CD1c-positive myeloid dendritic cell (primary cell): ENCODE data around the gene SMAD3.

Experiments used
- DNase-seq: peaks from one replicate; pipeline ENCODE4 v3.0.0-alpha.2; 2016; ENCODE audit errors: extremely low spot score

Gene SMAD3

DNA sequence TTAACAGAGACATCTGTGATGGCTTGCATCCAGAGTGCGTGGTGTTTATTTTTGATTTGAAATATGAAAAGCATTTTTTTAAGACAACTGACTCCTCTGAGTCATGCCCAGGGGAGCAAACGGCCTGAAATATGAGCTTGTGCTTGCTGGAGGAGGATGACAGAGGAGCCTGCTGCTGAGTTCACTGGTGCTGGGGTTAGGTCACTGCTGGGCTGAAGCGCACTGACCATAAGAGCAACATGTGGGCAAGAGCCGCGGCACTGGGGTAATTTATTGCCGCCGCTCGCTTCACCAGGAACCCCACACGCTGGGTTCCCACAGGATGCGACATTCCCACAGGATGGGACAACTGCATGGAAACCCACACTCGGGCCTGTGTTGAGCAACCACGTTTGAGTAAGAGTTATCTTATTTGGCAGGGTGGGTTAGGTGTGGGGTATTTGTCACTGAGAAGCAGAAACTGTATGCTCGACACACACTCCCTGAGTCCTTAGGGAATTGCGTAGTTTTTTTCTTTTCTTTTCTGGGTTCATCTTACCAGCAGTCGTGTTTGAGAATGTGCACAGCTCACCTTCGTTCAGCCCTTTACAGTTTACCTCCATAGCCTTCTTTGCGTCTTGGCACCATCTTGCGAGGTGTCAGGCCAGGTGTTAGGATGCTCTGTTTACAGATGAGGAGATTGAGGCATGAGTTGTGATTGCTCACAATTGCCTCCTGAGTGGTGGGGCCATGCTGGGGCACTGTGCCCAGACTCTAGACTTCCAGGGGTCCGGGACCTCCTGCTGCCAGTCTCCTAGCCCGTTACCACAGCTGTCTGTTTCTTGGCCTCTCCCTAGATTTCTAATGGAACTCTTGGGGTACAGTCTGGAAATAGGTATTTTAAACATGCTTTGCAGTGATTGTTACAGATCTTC lies 60.4 kb downstream of the SMAD3 start:
- no peak for DNase-seq

- no peak for DNase-seq
Observed at GRCh38 chr15:67126551-67127330, 61.3 kb downstream of the SMAD3 start.

GRCh38 chr15:67127331-67127664 lies 61.9 kb downstream of the SMAD3 start:
- no peak for DNase-seq

DNA sequence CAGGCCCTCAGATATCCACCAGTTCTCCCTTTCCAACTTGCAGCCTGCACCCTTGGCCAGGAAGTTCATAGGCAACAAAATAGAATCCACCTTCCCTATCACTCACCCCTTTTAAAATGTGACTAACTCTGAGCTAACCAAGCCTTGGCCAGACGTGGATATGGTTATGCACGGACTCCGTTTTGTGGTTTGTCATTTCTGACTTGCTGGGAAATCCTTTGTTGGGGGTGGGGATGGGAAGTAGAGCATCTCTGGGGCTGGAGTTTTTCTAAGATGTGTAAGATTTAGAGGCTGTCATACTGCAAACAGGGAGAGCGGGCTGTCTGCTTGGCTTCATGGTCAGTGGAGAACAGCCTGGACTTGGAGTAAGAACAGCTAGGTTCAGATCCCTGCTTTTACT lies 62.6 kb downstream of the SMAD3 start:
- DNase-seq = peak; percentile 53

GRCh38 chr15:67130166-67130565 lies 64.8 kb downstream of the SMAD3 start:
- DNase-seq = no peak

GRCh38 chr15:67130673-67131601 lies 65.5 kb downstream of the SMAD3 start:
- DNase-seq = no peak

DNA sequence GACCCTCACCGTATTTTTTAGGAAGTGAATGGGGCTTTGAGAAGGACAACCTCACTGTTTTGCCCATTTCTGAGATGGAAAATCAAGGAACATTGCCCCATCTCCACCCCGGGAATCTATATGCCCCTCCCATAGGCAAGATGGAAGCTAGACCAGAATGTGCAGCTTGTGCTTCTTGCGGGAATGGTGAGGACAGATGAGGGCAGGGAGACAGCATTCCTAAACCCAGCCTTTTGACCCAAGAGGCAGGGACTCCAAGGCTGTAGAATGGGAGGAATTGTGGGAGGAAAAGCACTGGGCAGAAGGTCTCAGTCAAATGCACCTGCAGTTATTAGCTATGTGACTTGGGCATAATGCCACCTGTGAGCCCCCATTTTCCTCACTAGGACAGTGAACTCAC lies 66.9 kb downstream of the SMAD3 start:
- no peak for DNase-seq

DNA sequence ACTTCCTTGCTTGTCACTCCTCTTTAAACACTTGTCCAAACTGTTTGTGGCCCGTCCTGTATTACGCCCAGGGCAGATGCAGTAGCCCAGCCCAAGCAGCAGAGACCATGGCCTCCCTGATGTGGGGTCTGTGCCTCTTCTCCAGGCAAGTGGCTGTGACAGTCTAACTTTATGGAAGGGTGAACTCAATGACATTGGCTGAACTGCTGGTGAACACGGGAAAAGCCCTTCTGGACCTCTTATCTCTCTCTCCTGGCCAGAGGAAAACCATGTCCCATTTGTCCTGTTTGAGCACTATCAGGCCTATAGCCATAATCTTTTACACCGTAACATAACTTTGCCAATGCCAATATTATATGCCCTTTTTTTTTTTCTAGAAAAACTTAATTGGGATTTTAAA lies 67.6 kb downstream of the SMAD3 start:
- DNase-seq = no peak

GRCh38 chr15:67133738-67134066 lies 68.3 kb downstream of the SMAD3 start:
- no peak for DNase-seq

DNA sequence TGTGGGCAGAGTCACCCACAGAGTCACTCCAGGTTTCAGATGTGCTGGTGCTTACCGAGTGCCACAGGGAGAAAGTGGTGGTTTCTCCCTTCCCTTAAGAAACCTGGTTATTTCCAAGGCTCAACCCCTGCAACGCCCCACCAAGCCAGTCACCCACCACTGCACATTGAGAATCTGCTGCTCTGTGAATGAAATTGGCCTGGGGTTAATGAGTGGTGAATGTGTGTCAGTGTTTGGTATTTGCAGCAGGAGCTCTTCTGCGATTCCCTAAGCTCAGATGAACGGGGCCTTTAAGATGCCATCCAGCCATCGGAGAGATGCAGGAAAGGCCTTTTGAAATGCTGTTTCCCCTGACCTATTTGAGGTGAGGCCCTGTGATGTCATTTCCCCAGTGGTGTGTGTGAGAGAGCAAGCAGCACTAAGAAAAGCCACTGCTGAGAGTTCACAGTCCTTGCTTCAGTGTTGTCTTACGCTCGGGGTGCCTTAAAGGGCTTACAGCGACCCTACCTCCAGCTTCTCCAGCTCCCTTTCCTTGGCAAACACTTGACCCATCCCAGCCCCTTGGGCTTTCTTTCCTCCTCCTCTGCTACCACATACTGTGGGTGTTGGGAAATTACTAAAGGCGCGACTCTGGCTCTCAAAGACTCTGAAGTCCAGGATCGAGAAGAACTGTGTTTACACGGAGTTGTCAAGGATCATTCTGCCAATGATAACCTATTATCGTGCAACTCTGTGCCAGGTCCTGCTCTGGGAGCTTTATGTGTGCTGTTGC lies 68.9 kb downstream of the SMAD3 start:
- peak; percentile 35 for DNase-seq

- no peak for DNase-seq
Observed at GRCh38 chr15:67134871-67135492, 69.6 kb downstream of the SMAD3 start.

DNA sequence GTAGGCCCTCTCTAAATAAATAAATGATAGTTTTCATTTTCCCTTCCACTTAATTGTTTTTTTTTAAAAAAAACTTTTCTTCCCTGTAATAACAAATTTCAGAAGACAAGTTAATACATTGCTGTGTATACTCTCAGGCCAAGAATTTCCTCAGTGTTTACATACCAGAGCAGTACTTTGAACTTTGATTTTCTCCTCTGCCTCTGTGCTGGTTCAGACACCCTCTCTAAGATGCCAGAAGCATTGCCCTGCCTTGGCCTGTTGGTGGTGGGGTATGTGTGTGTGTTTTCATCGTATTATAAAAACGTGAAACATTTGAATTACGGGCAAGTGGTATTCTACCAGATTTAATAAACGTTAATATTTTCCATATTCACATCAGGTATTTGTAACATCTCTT lies 70.1 kb downstream of the SMAD3 start:
- no peak for DNase-seq

- no peak for DNase-seq
Observed at GRCh38 chr15:67136802-67137201, 71.4 kb downstream of the SMAD3 start.

- no peak for DNase-seq
Observed at GRCh38 chr15:67137319-67137718, 71.9 kb downstream of the SMAD3 start.

GRCh38 chr15:67137951-67138848 lies 72.8 kb downstream of the SMAD3 start:
- DNase-seq = no peak

DNA sequence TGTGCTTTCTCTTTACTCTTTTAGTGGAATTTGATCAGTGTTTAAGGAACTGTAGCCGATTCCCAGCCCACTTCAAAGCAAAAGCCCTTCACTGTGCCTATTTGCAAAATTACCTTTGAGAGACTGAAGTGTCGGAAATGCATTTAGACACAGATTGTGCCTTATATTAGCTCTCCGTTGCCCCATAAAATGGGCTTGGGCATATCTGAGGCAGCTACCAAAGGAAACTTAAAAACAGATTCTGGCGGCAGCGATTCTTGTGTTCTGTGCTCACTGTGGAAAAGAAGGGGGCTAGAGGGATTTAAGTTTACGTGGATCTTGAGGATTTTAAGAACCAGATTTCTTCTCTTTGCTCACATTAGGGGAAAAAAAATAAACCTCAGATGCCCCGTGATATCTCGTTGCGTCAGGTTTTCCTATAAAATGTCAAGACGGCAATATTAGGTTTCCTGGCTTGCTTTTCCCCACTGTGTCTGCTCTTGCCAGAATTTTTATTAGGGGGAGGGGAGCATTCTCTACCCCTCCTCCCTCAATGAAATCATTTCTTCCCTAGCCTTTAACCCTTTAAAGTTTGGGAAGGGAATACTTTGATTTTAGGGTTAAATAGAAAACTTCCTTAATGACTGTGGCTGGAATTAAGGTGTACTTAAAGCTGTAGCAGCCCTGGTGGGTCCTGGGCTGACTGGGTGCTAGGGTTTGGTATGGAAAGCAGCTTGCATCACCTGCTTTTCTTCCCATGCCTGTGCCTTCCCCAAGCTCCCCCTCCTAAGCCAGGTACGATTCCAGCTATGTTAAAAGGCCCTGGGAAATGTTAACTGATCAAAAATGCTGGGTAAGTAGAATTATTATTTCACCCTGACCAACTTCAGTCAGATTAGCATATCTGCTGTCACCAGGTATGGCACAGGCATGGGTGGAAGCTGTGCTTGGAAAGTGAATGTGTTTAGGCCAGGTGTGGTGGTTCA lies 73.8 kb downstream of the SMAD3 start:
- DNase-seq = no peak

- no peak for DNase-seq
Observed at GRCh38 chr15:67140078-67140833, 74.9 kb downstream of the SMAD3 start.
